SU-DHL-6 (cell line): ENCODE measurements around the gene LDLRAD3.

Experiments used
- H2AFZ ChIP-seq: fragments of 200-600 bp; sonication (generic); 2 replicates; pipeline ENCODE4 v1.6.1; 2014; ENCODE audit warnings: low read depth, mild to moderate bottlenecking, moderate library complexity, mixed read lengths, antibody characterized with exemption, low read length; ENCODE audit not compliant: severe bottlenecking
- H3F3A ChIP-seq: fragments of 200-600 bp; shearing (Covaris generic); 2 replicates; pipeline ENCODE4 v1.6.0; 2016; ENCODE audit warnings: antibody characterized with exemption, mild to moderate bottlenecking; ENCODE audit not compliant: insufficient read depth
- H3K27ac ChIP-seq: fragments of 200-600 bp; sonication (generic); 2 replicates; pipeline ENCODE4 v1.5.1; 2016; ENCODE audit warnings: low read depth, mild to moderate bottlenecking, low read length, moderate library complexity, mixed read lengths
- H3K27me3 ChIP-seq: fragments of 200-600 bp; sonication (generic), shearing (Covaris generic); 2 replicates; pipeline ENCODE4 v1.6.0; 2014; ENCODE audit warnings: mild to moderate bottlenecking, low read length
- H3K36me3 ChIP-seq: fragments of 200-600 bp; sonication (generic); 2 replicates; pipeline ENCODE4 v1.6.1; 2014; ENCODE audit warnings: mild to moderate bottlenecking, low read length, mixed read lengths
- H3K4me2 ChIP-seq: fragments of 300-600, 200-600 bp; shearing (Covaris generic), sonication (generic); 2 replicates; pipeline ENCODE4 v1.6.0; 2014; ENCODE audit warnings: low read length, low read depth, mild to moderate bottlenecking; ENCODE audit not compliant: poor library complexity, severe bottlenecking
- H3K4me3 ChIP-seq: fragments of 200-600 bp; sonication (generic); 2 replicates; pipeline ENCODE4 v1.5.1; 2014; ENCODE audit warnings: antibody characterized with exemption, low read length, mild to moderate bottlenecking, mixed read lengths; ENCODE audit not compliant: insufficient read depth, poor library complexity, severe bottlenecking
- H3K79me2 ChIP-seq: fragments of 200-600 bp; sonication (generic); 2 replicates; pipeline ENCODE4 v1.6.1; 2014; ENCODE audit warnings: mild to moderate bottlenecking, low read length, moderate library complexity; ENCODE audit not compliant: insufficient read depth
- H3K9ac ChIP-seq: fragments of 200-600 bp; sonication (generic); 2 replicates; pipeline ENCODE4 v1.7.0; 2014; ENCODE audit warnings: mild to moderate bottlenecking, low read length
- H3K9me2 ChIP-seq: fragments of 200-600 bp; sonication (generic); replicated peaks from 2 replicates; pipeline ENCODE4 v1.6.1; 2014; ENCODE audit warnings: low read length; ENCODE audit not compliant: insufficient read depth
- H3K9me3 ChIP-seq: fragments of 200-600 bp; sonication (generic); 2 replicates; pipeline ENCODE4 v1.6.1; 2014; ENCODE audit warnings: low read length, mixed read lengths; ENCODE audit not compliant: insufficient read depth
- H4K20me1 ChIP-seq: fragments of 200-600 bp; sonication (generic); 2 replicates; pipeline ENCODE4 v1.6.1; 2014; ENCODE audit warnings: low read depth, mild to moderate bottlenecking, antibody characterized with exemption, low read length, moderate library complexity, mixed read lengths
- EZH2phosphoT487 ChIP-seq: fragments of 200-600 bp; sonication (generic), shearing (Covaris generic); conservative IDR thresholded peaks from 2 replicates; pipeline ENCODE4 v1.6.1; 2018; ENCODE audit warnings: mild to moderate bottlenecking, antibody characterized with exemption, low read length, moderate library complexity, mixed read lengths
- TF ChIP-seq, protein P1 (sequence below): fragments of 200-600 bp; sonication (generic); IDR thresholded peaks from one replicate; pipeline ENCODE4 v1.5.1; 2017; ENCODE audit warnings: antibody characterized with exemption, mild to moderate bottlenecking, low read length, moderate library complexity; ENCODE audit not compliant: insufficient read depth, poor library complexity, severe bottlenecking

The LDLRAD3 gene

GRCh38 chr11:36051235-36052144 is 107.6 kb downstream of the LDLRAD3 start:
- H3K4me2 ChIP-seq, result no peak overlapping the region
- no peaks in the 10 kb centered on the region for H3F3A ChIP-seq
- no peak for TF ChIP-seq EZH2phosphoT487
- TF ChIP-seq, protein P1, sequence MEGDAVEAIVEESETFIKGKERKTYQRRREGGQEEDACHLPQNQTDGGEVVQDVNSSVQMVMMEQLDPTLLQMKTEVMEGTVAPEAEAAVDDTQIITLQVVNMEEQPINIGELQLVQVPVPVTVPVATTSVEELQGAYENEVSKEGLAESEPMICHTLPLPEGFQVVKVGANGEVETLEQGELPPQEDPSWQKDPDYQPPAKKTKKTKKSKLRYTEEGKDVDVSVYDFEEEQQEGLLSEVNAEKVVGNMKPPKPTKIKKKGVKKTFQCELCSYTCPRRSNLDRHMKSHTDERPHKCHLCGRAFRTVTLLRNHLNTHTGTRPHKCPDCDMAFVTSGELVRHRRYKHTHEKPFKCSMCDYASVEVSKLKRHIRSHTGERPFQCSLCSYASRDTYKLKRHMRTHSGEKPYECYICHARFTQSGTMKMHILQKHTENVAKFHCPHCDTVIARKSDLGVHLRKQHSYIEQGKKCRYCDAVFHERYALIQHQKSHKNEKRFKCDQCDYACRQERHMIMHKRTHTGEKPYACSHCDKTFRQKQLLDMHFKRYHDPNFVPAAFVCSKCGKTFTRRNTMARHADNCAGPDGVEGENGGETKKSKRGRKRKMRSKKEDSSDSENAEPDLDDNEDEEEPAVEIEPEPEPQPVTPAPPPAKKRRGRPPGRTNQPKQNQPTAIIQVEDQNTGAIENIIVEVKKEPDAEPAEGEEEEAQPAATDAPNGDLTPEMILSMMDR, result no peak
- H3K9ac ChIP-seq, result no peak overlapping the region
- H3K36me3 ChIP-seq, result no peaks in the 10 kb centered on the region
- no peaks in the 10 kb centered on the region for H3K27me3 ChIP-seq
- H3K9me2 ChIP-seq, result no peaks in the 10 kb centered on the region
- H2AFZ ChIP-seq, result no peak overlapping the region
- no peaks in the 10 kb centered on the region for H4K20me1 ChIP-seq
- no peak overlapping the region for H3K27ac ChIP-seq
- no peaks in the 10 kb centered on the region for H3K9me3 ChIP-seq
- H3K79me2 ChIP-seq, result no peaks in the 10 kb centered on the region
- no peak overlapping the region for H3K4me3 ChIP-seq

- no peaks in the 10 kb centered on the region for H3K36me3 ChIP-seq
Observed at GRCh38 chr11:36053281-36053680, 109.4 kb downstream of the LDLRAD3 start.

DNA sequence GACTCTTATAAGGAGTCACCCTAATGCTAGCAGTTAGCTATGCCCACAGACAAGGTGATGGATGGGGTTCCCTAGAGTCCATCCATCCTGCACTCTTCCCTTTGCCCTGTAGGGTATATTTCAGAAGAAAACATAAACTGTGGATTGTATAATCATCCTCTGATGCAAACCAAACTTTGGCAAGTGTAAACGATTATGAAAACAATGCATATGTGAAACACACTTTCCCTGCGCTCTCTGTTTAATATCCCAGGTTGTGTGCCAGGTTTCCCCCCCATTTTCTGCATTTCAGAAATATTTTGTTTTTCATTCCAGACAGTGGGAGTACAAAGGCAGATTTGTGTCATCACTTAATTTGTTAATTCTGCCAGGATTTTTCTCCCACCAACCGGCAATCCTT is 110.0 kb downstream of the LDLRAD3 start:
- Histone ChIP-seq H3K27ac (no peak overlapping the region), H3K4me3 (no peak overlapping the region), H4K20me1 (no peaks in the 10 kb centered on the region), H3K4me2 (no peak overlapping the region), H3K9me3 (no peaks in the 10 kb centered on the region), H3K27me3 (no peaks in the 10 kb centered on the region), H3K36me3 (no peaks in the 10 kb centered on the region), H2AFZ (no peak overlapping the region), H3K9ac (no peak overlapping the region), H3F3A (no peaks in the 10 kb centered on the region), H3K79me2 (no peaks in the 10 kb centered on the region), H3K9me2 (no peaks in the 10 kb centered on the region)
- TF ChIP-seq, protein P1, result no peak
- no peak for TF ChIP-seq EZH2phosphoT487

More at GRCh38 chr11:36053281-36053680, 109.4 kb downstream of the LDLRAD3 start:
- Histone ChIP-seq H3K9me3 (no peaks in the 10 kb centered on the region), H2AFZ (no peak overlapping the region), H3K4me2 (no peak overlapping the region), H3K27ac (no peak overlapping the region), H4K20me1 (no peaks in the 10 kb centered on the region), H3F3A (no peaks in the 10 kb centered on the region), H3K4me3 (no peak overlapping the region), H3K9me2 (no peaks in the 10 kb centered on the region), H3K27me3 (no peaks in the 10 kb centered on the region), H3K9ac (no peak overlapping the region), H3K79me2 (no peaks in the 10 kb centered on the region)
- no peak for TF ChIP-seq EZH2phosphoT487
- TF ChIP-seq, protein P1, result no peak
